Lower lobe of right lung (tissue), 2 donors: ENCODE data around the gene CACNB2. TPM values are rescaled to one million over a fixed set of nuclear protein-coding genes. Genes with fewer than 3 reads are reported as not detected.

Source experiments
- ATAC-seq, 2 donors: fragments of 200-7000 bp; cut with Tn5 transposase; one replicate each; pipeline ENCODE4 v1.9.1; 2020 to 2022; ENCODE audit warnings: mild to moderate bottlenecking in 2 of 2, moderate library complexity in 2 of 2
- DNase-seq: peaks from one replicate; pipeline ENCODE4 v3.0.0-alpha.2; 2020
- H3K27ac ChIP-seq: fragments of 200-600 bp; one replicate; pipeline ENCODE4 v1.8.0; 2022
- H3K27me3 ChIP-seq: fragments of 200-600 bp; one replicate; pipeline ENCODE4 v1.8.0; 2022; ENCODE audit warnings: low read depth
- H3K36me3 ChIP-seq: fragments of 200-600 bp; one replicate; pipeline ENCODE4 v1.8.0; 2022; ENCODE audit warnings: mild to moderate bottlenecking
- H3K4me1 ChIP-seq: fragments of 200-600 bp; one replicate; pipeline ENCODE4 v1.8.0; 2022
- H3K4me3 ChIP-seq: fragments of 200-600 bp; one replicate; pipeline ENCODE4 v1.8.0; 2022; ENCODE audit warnings: mild to moderate bottlenecking
- H3K9me3 ChIP-seq: fragments of 200-600 bp; one replicate; pipeline ENCODE4 v1.8.0; 2022
- CTCF ChIP-seq: fragments of 200-600 bp; IDR thresholded peaks from one replicate; pipeline ENCODE4 v1.8.0; 2022; ENCODE audit warnings: antibody characterized with exemption, mild to moderate bottlenecking
- intact Hi-C: fragments of 100-400 bp; cut with DNase I; formaldehyde crosslinking; loops from one replicate; pipeline ENCODE4 v1.11.0; 2022
- total RNA-seq: library from RNA; stranded (reverse); fragmentation: NEBNext Ultra II Directional; extraction: Animal tissue kit (Norgen Biotek cat#: 25700); gene quantifications from one replicate; pipeline ENCODE4 v1.2.1, GENCODE V29; 2021
- donor health status: DM: no; HTN: yes; CAD: no; lungs with severe emphysema.

CACNB2 gene
- total RNA-seq, 1 donor from 2014 or later: 1.4 TPM

GRCh38 chr10:18571076-18571475 is 430.9 kb downstream of the CACNB2 start:
- Histone ChIP-seq H3K36me3 (no peaks in the 10 kb centered on the region), H3K4me1 (no peaks in the 10 kb centered on the region), H3K9me3 (peaks cover 5% of the 10 kb centered on the region), H3K27me3 (no peaks in the 10 kb centered on the region), H3K4me3 (no peak overlapping the region), H3K27ac (no peak overlapping the region)
- intact Hi-C loops: no loop called here
- ATAC-seq (no peak), DNase-seq (no peak)
- no peak for TF ChIP-seq CTCF

GRCh38 chr10:18571780-18572179 is 431.6 kb downstream of the CACNB2 start:
- Histone ChIP-seq H3K4me1 (no peaks in the 10 kb centered on the region), H3K4me3 (no peak overlapping the region), H3K9me3 (no peaks in the 10 kb centered on the region), H3K36me3 (no peaks in the 10 kb centered on the region), H3K27me3 (no peaks in the 10 kb centered on the region), H3K27ac (no peak overlapping the region)
- ATAC-seq: no peak
- intact Hi-C loops: no loop called here
- no peak for DNase-seq
- TF ChIP-seq CTCF: no peak

GRCh38 chr10:18572959-18573561 is 432.8 kb downstream of the CACNB2 start:
- intact Hi-C loops: no loop called here
- Histone ChIP-seq H3K36me3 (no peaks in the 10 kb centered on the region), H3K27me3 (no peaks in the 10 kb centered on the region), H3K9me3 (no peaks in the 10 kb centered on the region), H3K27ac (no peak overlapping the region), H3K4me1 (no peaks in the 10 kb centered on the region), H3K4me3 (no peak overlapping the region)
- no peak for TF ChIP-seq CTCF
- ATAC-seq: no peak
- no peak for DNase-seq

- Histone ChIP-seq H3K36me3 (peaks cover 16% of the 10 kb centered on the region), H3K27ac (no peak overlapping the region), H3K4me3 (no peak overlapping the region), H3K9me3 (no peaks in the 10 kb centered on the region), H3K4me1 (no peaks in the 10 kb centered on the region), H3K27me3 (no peaks in the 10 kb centered on the region)
- DNase-seq (no peak), ATAC-seq (no peak)
- TF ChIP-seq CTCF: no peak
- intact Hi-C loops: no loop called here
Measured at GRCh38 chr10:18576586-18576985, 436.4 kb downstream of the CACNB2 start.

GRCh38 chr10:18577823-18578685 is 437.8 kb downstream of the CACNB2 start:
- intact Hi-C loops: no loop called here
- no peaks in the 10 kb centered on the region for H3K9me3 ChIP-seq

More at GRCh38 chr10:18577823-18578685, 437.8 kb downstream of the CACNB2 start:
- DNase-seq: no peak
- H3K27ac ChIP-seq: no peak overlapping the region
- H3K27me3 ChIP-seq: no peaks in the 10 kb centered on the region
- H3K4me3 ChIP-seq: no peak overlapping the region
- ATAC-seq: no peak
- peaks cover 16% of the 10 kb centered on the region for H3K36me3 ChIP-seq
- no peak for TF ChIP-seq CTCF
- no peaks in the 10 kb centered on the region for H3K4me1 ChIP-seq
